ENCODE measurements around the gene ARHGEF26. TPM values are rescaled to one million over a fixed set of nuclear protein-coding genes. Genes with fewer than 3 reads are reported as not detected.

Gene ARHGEF26
- polyA plus RNA-seq, 1 donor (not counting 4 experiments of a cell fraction or from before 2014, with no cell fraction given): 2.2 TPM

DNA sequence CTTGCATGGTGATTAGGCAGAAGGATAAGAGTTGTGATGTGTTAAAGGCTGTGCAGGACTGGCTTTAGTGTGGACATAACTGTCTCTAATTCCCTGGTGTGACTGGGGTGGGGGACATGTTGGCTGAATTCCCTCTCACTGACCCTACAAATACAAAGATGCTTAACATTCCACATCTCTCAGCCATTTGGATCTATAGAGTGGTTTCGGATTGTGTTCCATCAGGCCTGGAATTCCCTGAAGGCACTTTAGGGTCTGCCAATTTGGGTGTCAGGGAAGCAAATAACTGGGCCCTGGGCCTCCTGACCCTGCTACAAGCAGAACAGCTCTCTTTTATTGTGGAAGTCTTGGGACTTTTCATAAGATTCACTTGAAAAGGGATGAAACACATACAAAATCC, 56.2 kb downstream of the ARHGEF26 start:
- H3K27me3 ChIP-seq (ENCODE audit: control insufficient read depth, extremely low read depth, insufficient read depth, low read length): no peaks in the 10 kb centered on the region
- no peak overlapping the region for H3K4me3 ChIP-seq (ENCODE audit: control insufficient read depth in 2 of 3, extremely low read depth in 1 of 3, insufficient read depth in 2 of 3, low read depth in 1 of 3, low read length in 3 of 3)
- dilution Hi-C loops (cut with MboI; ENCODE audit: extremely low pct_ligation_motif_present, low sequenced_read_pairs): no loop called here
- no peak overlapping the region for H3K27ac ChIP-seq (ENCODE audit: control insufficient read depth, insufficient read depth, low read length)
- FAIRE-seq (no peak), DNase-seq (ENCODE audit: low read depth, low spot score) (no peak)
- no peaks in the 10 kb centered on the region for H4K20me1 ChIP-seq (ENCODE audit: control insufficient read depth, extremely low read depth, insufficient read depth, low read length)
- no peak for TF ChIP-seq CTCF (optimal IDR thresholded peaks at IDR 0.05 in 1 of 3, IDR thresholded peaks at IDR 0.05 in 1 of 3, conservative IDR thresholded peaks at IDR 0.05 in 1 of 3; ENCODE audit: extremely low read depth in 1 of 3, insufficient read depth in 2 of 3, low read length in 3 of 3)
- TF ChIP-seq EZH2 (IDR thresholded peaks at IDR 0.05; ENCODE audit: low read length): no peak
- H3K9me1 ChIP-seq (ENCODE audit: control insufficient read depth, extremely low read depth, insufficient read depth, low read length): no peaks in the 10 kb centered on the region
- no peak overlapping the region for H2AFZ ChIP-seq (ENCODE audit: control insufficient read depth, low read length)
- H3K36me3 ChIP-seq (ENCODE audit: control insufficient read depth in 2 of 2, extremely low read depth in 1 of 2, insufficient read depth in 2 of 2, low read length in 2 of 2): no peaks in the 10 kb centered on the region
- no peaks in the 10 kb centered on the region for H3K9me3 ChIP-seq (ENCODE audit: control insufficient read depth, low read depth, low read length)
- H3K4me2 ChIP-seq (ENCODE audit: control insufficient read depth, extremely low read depth, insufficient read depth, low read depth, low read length): no peak overlapping the region
- H3K4me1 ChIP-seq (ENCODE audit: control insufficient read depth, extremely low read depth, insufficient read depth, low read length): no peaks in the 10 kb centered on the region
- H3K9ac ChIP-seq (ENCODE audit: control insufficient read depth, extremely low read depth, insufficient read depth, low read length): no peak overlapping the region
- no peaks in the 10 kb centered on the region for H3K79me2 ChIP-seq (ENCODE audit: control insufficient read depth, insufficient read depth, low read length)

DNA sequence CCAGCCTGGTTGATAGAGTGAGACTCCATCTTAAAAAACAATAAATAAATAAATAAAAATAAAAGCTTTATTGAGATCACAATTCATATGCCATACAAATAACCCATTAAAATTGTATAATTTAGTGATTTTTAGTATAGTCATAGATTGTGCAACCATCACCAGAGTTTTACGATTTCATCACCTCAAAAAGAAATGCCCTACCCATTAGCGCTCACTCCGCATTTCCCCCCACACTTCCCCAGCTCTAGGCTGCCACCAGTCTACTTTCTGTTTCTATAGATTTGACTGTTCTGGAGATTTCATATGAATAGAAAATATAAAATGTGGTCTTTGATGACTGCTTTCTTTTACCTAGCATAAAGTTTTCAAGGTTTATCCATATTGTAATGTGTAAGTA, 57.0 kb downstream of the ARHGEF26 start:
- H2AFZ ChIP-seq (ENCODE audit: control insufficient read depth, low read length): no peak overlapping the region
- H3K4me1 ChIP-seq (ENCODE audit: control insufficient read depth, extremely low read depth, insufficient read depth, low read length): no peaks in the 10 kb centered on the region
- H3K79me2 ChIP-seq (ENCODE audit: control insufficient read depth, insufficient read depth, low read length): no peaks in the 10 kb centered on the region
- no peaks in the 10 kb centered on the region for H3K9me3 ChIP-seq (ENCODE audit: control insufficient read depth, low read depth, low read length)
- H3K36me3 ChIP-seq (ENCODE audit: control insufficient read depth in 2 of 2, extremely low read depth in 1 of 2, insufficient read depth in 2 of 2, low read length in 2 of 2): no peaks in the 10 kb centered on the region
- no peak overlapping the region for H3K4me2 ChIP-seq (ENCODE audit: control insufficient read depth, extremely low read depth, insufficient read depth, low read depth, low read length)
- no peak for TF ChIP-seq EZH2 (IDR thresholded peaks at IDR 0.05; ENCODE audit: low read length)
- H3K9ac ChIP-seq (ENCODE audit: control insufficient read depth, extremely low read depth, insufficient read depth, low read length): no peak overlapping the region
- H4K20me1 ChIP-seq (ENCODE audit: control insufficient read depth, extremely low read depth, insufficient read depth, low read length): no peaks in the 10 kb centered on the region
- no peak for DNase-seq (ENCODE audit: low read depth, low spot score)
- H3K27me3 ChIP-seq (ENCODE audit: control insufficient read depth, extremely low read depth, insufficient read depth, low read length): no peaks in the 10 kb centered on the region
- dilution Hi-C loops (cut with MboI; ENCODE audit: extremely low pct_ligation_motif_present, low sequenced_read_pairs): no loop called here
- no peak overlapping the region for H3K4me3 ChIP-seq (ENCODE audit: control insufficient read depth in 2 of 3, extremely low read depth in 1 of 3, insufficient read depth in 2 of 3, low read depth in 1 of 3, low read length in 3 of 3)
- no peak for FAIRE-seq
- H3K9me1 ChIP-seq (ENCODE audit: control insufficient read depth, extremely low read depth, insufficient read depth, low read length): no peaks in the 10 kb centered on the region
- H3K27ac ChIP-seq (ENCODE audit: control insufficient read depth, insufficient read depth, low read length): no peak overlapping the region

Data from keratinocyte (primary cell).